G401 (cell line): Measurements from ENCODE around the gene TANK. TPM values are rescaled to one million over a fixed set of nuclear protein-coding genes. Genes with fewer than 3 reads are reported as not detected.

Experiments
- total RNA-seq: library from RNA; depleted of rRNA; stranded (reverse); fragments of >200 nt; shearing (Covaris generic); gene quantifications from 2 replicates; pipeline ENCODE4 v1.2.3, GENCODE V29; 2014; rRNA removed

Gene TANK
- total RNA-seq, 1 experiment from 2014 or later: 41.4 TPM

Other genes starting within 250 kb of the TANK start
- gene PSMD14, start 148.0 kb downstream of the TANK start, total RNA-seq: 150 and 261 TPM in 2 replicates